CD4-positive, CD25-positive, alpha-beta regulatory T cell (primary cell): ENCODE measurements around the gene NECAB2. TPM values are rescaled to one million over a fixed set of nuclear protein-coding genes. Genes with fewer than 3 reads are reported as not detected.

ENCODE experiments used
- ATAC-seq, 2 donors: fragments of 150-1000 bp; cut with Tn5 transposase; one replicate each; pipeline ENCODE4 v1.10.0; 2021; ENCODE audit warnings: low read depth in 2 of 2, moderate number of reproducible peaks in 2 of 2, moderate library complexity in 1 of 2
- DNase-seq, 3 donors: peaks; one replicate each; pipeline versions ENCODE4 v3.0.0 to v3.0.0-alpha.2; 2012 to 2022; ENCODE audit warnings: mixed read lengths in 1 of 3
- H3K27ac ChIP-seq: one replicate; pipeline ENCODE4 v1.7.0; 2013; ENCODE audit warnings: mild to moderate bottlenecking, low read length; ENCODE audit not compliant: insufficient read depth, poor library complexity, severe bottlenecking
- H3K27me3 ChIP-seq: one replicate; pipeline ENCODE4 v1.7.0; 2013; ENCODE audit warnings: low read length; ENCODE audit not compliant: control insufficient read depth, insufficient read depth
- H3K36me3 ChIP-seq: one replicate; pipeline ENCODE4 v1.7.0; 2013; ENCODE audit warnings: mild to moderate bottlenecking, low read length, moderate library complexity; ENCODE audit not compliant: control insufficient read depth, insufficient read depth
- H3K4me1 ChIP-seq: 2 replicates; pipeline ENCODE4 v1.7.0; 2013; ENCODE audit warnings: mild to moderate bottlenecking, low read length; ENCODE audit not compliant: insufficient read depth, control insufficient read depth, poor library complexity, severe bottlenecking
- H3K4me3 ChIP-seq: one replicate; pipeline ENCODE4 v1.7.0; 2013; ENCODE audit warnings: low read depth, mild to moderate bottlenecking, low read length, moderate library complexity
- H3K9me3 ChIP-seq, 2 experiments: 1 replicate in 1 of 2; 2 replicates in 1 of 2; pipeline ENCODE4 v1.7.0; 2013; ENCODE audit warnings: low read length in 2 of 2, mild to moderate bottlenecking in 1 of 2, moderate library complexity in 1 of 2; ENCODE audit not compliant: control insufficient read depth in 2 of 2
- H3K27ac Mint-ChIP-seq, 3 donors: one replicate each; pipeline ENCODE4 v1.8.0; 2020 to 2022; ENCODE audit warnings: mild to moderate bottlenecking in 3 of 3, mixed read lengths in 3 of 3, moderate library complexity in 2 of 3
- H3K27me3 Mint-ChIP-seq: one replicate; pipeline ENCODE4 v1.8.0; 2022; ENCODE audit warnings: mild to moderate bottlenecking, mixed read lengths
- H3K36me3 Mint-ChIP-seq: one replicate; pipeline ENCODE4 v1.8.0; 2020; ENCODE audit warnings: mixed read lengths
- H3K4me1 Mint-ChIP-seq, 4 donors: one replicate each; pipeline ENCODE4 v1.8.0; 2020 to 2022; ENCODE audit warnings: mixed read lengths in 4 of 4, mild to moderate bottlenecking in 1 of 4
- H3K4me3 Mint-ChIP-seq, 4 donors: one replicate each; pipeline ENCODE4 v1.8.0; 2020 to 2022; ENCODE audit warnings: mild to moderate bottlenecking in 4 of 4, mixed read lengths in 4 of 4, moderate library complexity in 3 of 4
- H3K9me3 Mint-ChIP-seq, 7 donors: one replicate each; pipeline ENCODE4 v1.8.0; 2020 to 2022; ENCODE audit warnings: mixed read lengths in 7 of 7, mild to moderate bottlenecking in 3 of 7, moderate library complexity in 2 of 7
- polyA plus RNA-seq, 4 donors: library from polyadenylated mRNA; unstranded; fragments of 300-500 nt; fragmentation: Illumina TruSeq; gene quantifications; one replicate each; pipeline ENCODE4 v1.2.3, GENCODE V29; 2021
- total RNA-seq: library from RNA; stranded (reverse); gene quantifications from one replicate; pipeline ENCODE4 v1.2.3, GENCODE V29; 2022

Gene NECAB2
- total RNA-seq (not detected), polyA plus RNA-seq (not detected)

- no peak for ATAC-seq
- Mint-ChIP-seq H3K4me3 (peak within 1 kb of the TSS in 1 of 4 donors; percentile 50), H3K27ac (no peak within 1 kb of the TSS)
These were observed at the start of gene NECAB2 for GRCh38 chr16:83967838-83968305. NECAB2 (plus strand) TSS chr16:83968244; CDS start chr16:83968649, 405 bp downstream.

GRCh38 chr16:83920894-83921491, 47.1 kb upstream of the NECAB2 start:
- H3K27me3 Mint-ChIP-seq = no peaks in the 10 kb centered on the region
- H3K36me3 Mint-ChIP-seq = peaks cover 49% of the 10 kb centered on the region
- no peak for ATAC-seq
- no peak overlapping the region for H3K27ac ChIP-seq
- H3K27me3 ChIP-seq = no peaks in the 10 kb centered on the region
- no peaks in the 10 kb centered on the region for H3K9me3 ChIP-seq
- H3K4me3 ChIP-seq = no peak overlapping the region
- peaks cover 0 to 6% (median 0%) of the 10 kb centered on the region in 4 donors for H3K4me1 Mint-ChIP-seq
- no peak for DNase-seq
- no peak overlapping the region for H3K4me3 Mint-ChIP-seq
- H3K4me1 ChIP-seq = no peaks in the 10 kb centered on the region
- H3K9me3 Mint-ChIP-seq = peaks cover 0 to 2% (median 0%) of the 10 kb centered on the region in 7 donors
- peaks cover 31% of the 10 kb centered on the region for H3K36me3 ChIP-seq
- peak overlapping the region in 1 of 3 donors; percentile 50 for H3K27ac Mint-ChIP-seq

More at GRCh38 chr16:83967838-83968305, at the start of gene NECAB2:
- H3K27ac ChIP-seq = no peak within 1 kb of the TSS
- Mint-ChIP-seq H3K27me3 (peaks cover 14% of the 10 kb centered on the region), H3K36me3 (no peaks in the 10 kb centered on the region), H3K9me3 (no peaks in the 10 kb centered on the region), H3K4me1 (peaks cover 0 to 3% (median 0%) of the 10 kb centered on the region in 4 donors)
- no peak for DNase-seq
- no peaks in the 10 kb centered on the region for H3K9me3 ChIP-seq
- no peaks in the 10 kb centered on the region for H3K36me3 ChIP-seq
- H3K27me3 ChIP-seq = no peaks in the 10 kb centered on the region
- no peak within 1 kb of the TSS for H3K4me3 ChIP-seq
- peaks cover 3% of the 10 kb centered on the region for H3K4me1 ChIP-seq

GRCh38 chr16:83923581-83924365, 44.3 kb upstream of the NECAB2 start:
- H3K9me3 ChIP-seq = no peaks in the 10 kb centered on the region
- H3K4me3 Mint-ChIP-seq = peak overlapping the region in 1 of 4 donors; percentile 32
- DNase-seq = no peak
- no peak overlapping the region for H3K27ac Mint-ChIP-seq
- H3K4me1 ChIP-seq = no peaks in the 10 kb centered on the region
- peaks cover 28% of the 10 kb centered on the region for H3K36me3 Mint-ChIP-seq
- H3K27ac ChIP-seq = no peak overlapping the region
- peaks cover 13% of the 10 kb centered on the region for H3K36me3 ChIP-seq
- H3K9me3 Mint-ChIP-seq = no peaks in the 10 kb centered on the region
- no peak overlapping the region for H3K4me3 ChIP-seq
- H3K27me3 ChIP-seq = no peaks in the 10 kb centered on the region
- peak in 1 of 2 donors; percentile 22 for ATAC-seq
- H3K27me3 Mint-ChIP-seq = no peaks in the 10 kb centered on the region
- peaks cover 0 to 2% (median 0%) of the 10 kb centered on the region in 4 donors for H3K4me1 Mint-ChIP-seq

GRCh38 chr16:83924686-83925085, 43.4 kb upstream of the NECAB2 start:
- Mint-ChIP-seq H3K36me3 (peaks cover 19% of the 10 kb centered on the region), H3K4me1 (peaks cover 0 to 2% (median 0%) of the 10 kb centered on the region in 4 donors), H3K9me3 (no peaks in the 10 kb centered on the region), H3K27ac (peak overlapping the region in 1 of 3 donors; percentile 20), H3K27me3 (no peaks in the 10 kb centered on the region), H3K4me3 (no peak overlapping the region)
- Histone ChIP-seq H3K27me3 (no peaks in the 10 kb centered on the region), H3K4me1 (no peaks in the 10 kb centered on the region), H3K36me3 (peaks cover 4% of the 10 kb centered on the region), H3K27ac (no peak overlapping the region), H3K9me3 (no peaks in the 10 kb centered on the region), H3K4me3 (no peak overlapping the region)
- DNase-seq (no peak), ATAC-seq (no peak)

GRCh38 chr16:83925095-83925905, 42.7 kb upstream of the NECAB2 start:
- Histone ChIP-seq H3K27me3 (no peaks in the 10 kb centered on the region), H3K27ac (no peak overlapping the region), H3K4me3 (no peak overlapping the region), H3K9me3 (no peaks in the 10 kb centered on the region), H3K36me3 (no peaks in the 10 kb centered on the region), H3K4me1 (no peaks in the 10 kb centered on the region)
- H3K9me3 Mint-ChIP-seq = no peaks in the 10 kb centered on the region
- no peak for ATAC-seq
- H3K4me1 Mint-ChIP-seq = peaks cover 0 to 2% (median 0%) of the 10 kb centered on the region in 4 donors
- H3K36me3 Mint-ChIP-seq = peaks cover 15% of the 10 kb centered on the region
- DNase-seq = no peak
- H3K27me3 Mint-ChIP-seq = no peaks in the 10 kb centered on the region
- no peak overlapping the region for H3K4me3 Mint-ChIP-seq
- no peak overlapping the region for H3K27ac Mint-ChIP-seq

- no peaks in the 10 kb centered on the region for H3K36me3 ChIP-seq
- H3K27me3 ChIP-seq = no peaks in the 10 kb centered on the region
- H3K4me3 Mint-ChIP-seq = no peak overlapping the region
- H3K4me1 ChIP-seq = no peaks in the 10 kb centered on the region
- H3K27ac Mint-ChIP-seq = no peak overlapping the region
- H3K27ac ChIP-seq = no peak overlapping the region
- no peak for ATAC-seq
- H3K4me1 Mint-ChIP-seq = peaks cover 0 to 2% (median 0%) of the 10 kb centered on the region in 4 donors
- H3K36me3 Mint-ChIP-seq = peaks cover 7% of the 10 kb centered on the region
- no peaks in the 10 kb centered on the region for H3K9me3 ChIP-seq
- H3K4me3 ChIP-seq = no peak overlapping the region
- H3K9me3 Mint-ChIP-seq = no peaks in the 10 kb centered on the region
- no peak for DNase-seq
- no peaks in the 10 kb centered on the region for H3K27me3 Mint-ChIP-seq
These were observed 41.9 kb upstream of the NECAB2 start for GRCh38 chr16:83925957-83926725.
